Raji (cell line): Measurements from ENCODE around the gene CELA2B.

Experiments
- POLR2A ChIP-seq: IDR thresholded peaks from 2 replicates; pipeline ENCODE4 v1.6.1; 2011; ENCODE audit warnings: low read depth, low read length, control low read depth; ENCODE audit not compliant: insufficient read depth

The CELA2B gene

GRCh38 chr1:15523104-15524020 lies 47.5 kb downstream of the CELA2B start:
- no peak for TF ChIP-seq POLR2A

DNA sequence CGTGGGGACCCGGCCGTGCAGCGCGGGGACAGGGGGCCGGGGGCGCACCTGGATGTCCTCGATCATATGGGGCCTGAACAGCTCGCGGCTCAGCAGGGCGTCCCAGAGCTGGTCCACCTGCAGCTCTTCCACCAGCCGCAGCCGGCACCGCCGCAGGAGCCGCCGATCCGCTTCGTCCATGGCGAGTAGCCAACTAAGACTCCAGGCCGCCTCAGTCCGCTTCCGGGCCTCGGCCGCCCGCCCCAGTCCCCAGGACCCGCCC lies 48.0 kb downstream of the CELA2B start, which contains the start of gene CASP9:
TSS of gene CASP9 (minus strand) at position 195 of the 262 bp plus-strand sequence. CDS start at position 180, 15 bp downstream.
- peak; percentile 86 for TF ChIP-seq POLR2A

DNA sequence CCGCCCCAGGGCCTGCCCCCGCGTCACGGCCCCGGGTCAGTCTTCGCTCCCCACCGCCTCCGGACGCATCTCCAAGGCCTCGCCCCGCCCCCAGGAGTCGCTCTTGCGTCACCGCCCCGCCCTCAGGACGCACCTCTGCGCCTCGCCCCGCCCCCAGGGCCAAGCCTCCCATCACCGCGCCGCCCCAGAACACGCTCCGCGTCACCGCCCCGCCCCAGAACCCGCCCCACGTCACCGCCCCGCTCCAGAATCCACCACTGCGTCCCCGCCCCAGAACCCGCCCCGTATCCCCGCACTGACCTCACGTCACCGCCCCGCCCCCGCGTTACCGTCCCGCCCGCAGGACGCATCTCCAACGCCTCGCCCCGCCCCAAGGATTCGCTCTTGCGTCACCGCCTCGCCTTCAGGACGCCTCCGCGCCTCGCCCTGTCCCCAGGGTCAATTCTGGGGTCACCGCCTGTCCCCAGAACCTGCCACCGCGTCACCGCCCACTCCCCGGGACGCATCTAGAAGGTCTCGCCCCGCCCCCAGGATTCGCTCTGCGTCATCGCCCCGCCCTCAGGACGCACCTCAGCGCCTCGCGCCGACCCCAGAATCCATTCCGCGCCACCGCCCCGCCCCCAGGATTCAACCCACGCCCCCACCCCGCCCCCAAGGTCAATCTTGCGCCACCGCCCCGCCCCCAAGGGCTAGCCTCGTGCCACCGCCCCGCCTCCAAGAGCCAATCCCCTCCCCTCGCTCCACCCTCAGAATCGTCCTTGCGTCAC lies 48.6 kb downstream of the CELA2B start:
- no peak; the same call in none of the 2 replicates for TF ChIP-seq POLR2A

- peak; percentile 70 for TF ChIP-seq POLR2A
These were observed 49.4 kb downstream of the CELA2B start for GRCh38 chr1:15525050-15526020.

DNA sequence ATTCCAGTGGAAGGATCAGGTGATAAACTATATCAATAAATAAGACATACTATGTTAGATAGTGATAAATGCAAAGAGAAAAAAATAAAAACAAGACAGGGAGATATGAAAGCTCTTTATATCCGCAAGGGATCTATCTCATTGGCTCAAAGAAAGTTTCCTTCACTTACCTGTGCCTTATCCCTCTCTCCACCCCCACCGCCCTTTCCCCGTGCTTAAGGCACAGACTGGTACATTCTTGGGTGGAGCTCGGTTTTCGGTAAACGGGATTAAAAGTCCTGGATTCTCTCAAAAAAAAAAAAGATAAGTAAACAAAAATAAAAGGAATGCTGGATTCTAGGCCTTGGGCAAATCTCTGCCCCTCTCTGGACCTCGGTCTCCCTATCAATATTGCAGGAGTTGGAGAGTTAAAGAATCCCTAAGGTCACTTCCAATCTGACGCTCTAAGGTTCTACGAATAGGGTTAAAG lies 50.2 kb downstream of the CELA2B start:
- no peak for TF ChIP-seq POLR2A

DNA sequence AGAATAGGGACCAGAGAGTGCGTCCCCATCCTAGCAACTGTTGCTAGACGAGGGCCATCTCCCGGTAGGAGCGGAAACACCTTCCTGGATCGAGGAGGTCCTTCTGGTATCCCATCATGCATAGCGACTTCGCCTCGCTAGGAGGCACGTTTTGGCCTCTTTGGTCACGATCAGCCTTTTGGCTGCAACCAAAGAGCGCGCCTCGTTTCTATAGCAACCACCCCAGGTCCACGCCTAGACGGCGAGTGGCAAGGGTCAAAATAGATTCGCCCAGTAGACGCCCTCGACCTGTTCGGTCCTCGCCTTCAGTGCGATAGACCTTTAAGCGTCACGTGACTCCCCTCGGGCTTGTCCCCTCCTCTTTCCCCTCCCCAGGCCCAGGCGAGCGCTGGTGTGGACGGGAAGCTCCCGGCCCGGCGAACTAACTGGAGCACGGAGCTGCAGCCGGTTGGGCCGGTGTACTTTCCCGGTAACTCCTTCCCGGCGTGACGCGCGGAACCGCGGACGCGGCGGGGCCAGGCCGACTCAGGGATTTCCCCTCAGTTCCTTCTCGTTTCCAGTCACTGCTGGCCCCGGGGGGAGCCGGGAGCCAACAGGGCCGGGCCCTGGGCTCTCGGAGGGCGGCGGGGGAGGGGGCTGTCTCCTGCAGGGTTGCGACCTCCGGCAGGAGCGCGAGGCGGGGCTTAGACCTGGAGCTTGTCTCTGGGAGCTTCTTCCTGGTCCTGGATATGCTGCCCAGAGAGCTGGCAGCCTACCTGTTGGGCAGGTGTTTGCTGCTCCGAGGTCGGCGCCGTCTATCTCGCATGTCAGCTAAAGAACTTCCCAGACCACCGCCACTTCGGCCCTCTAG lies 50.8 kb downstream of the CELA2B start, which contains the start of gene DNAJC16:
TSS of gene DNAJC16 (plus strand) at position 359 of the 850 bp plus-strand sequence. CDS start 2,258 bp downstream, outside the sequence.
- TF ChIP-seq POLR2A: peak; percentile 87

DNA sequence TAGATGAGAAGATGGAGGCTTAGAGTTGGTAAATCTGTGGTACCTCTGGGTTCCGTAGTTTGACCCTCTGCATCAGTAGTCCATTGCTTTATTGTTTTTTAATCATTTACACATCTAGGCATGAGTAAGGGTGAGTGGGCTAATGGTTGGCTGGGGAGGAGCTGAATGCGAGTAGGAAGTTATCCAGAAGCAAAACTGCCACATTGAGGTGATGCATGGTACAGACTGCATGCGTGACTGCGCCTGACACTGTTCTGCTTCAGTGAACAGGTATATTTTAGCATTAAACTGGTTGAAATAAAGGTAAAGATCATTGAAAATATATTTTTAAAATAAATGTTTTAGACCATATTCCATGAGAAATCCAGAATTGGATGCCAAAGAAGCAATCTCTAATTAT lies 55.1 kb downstream of the CELA2B start:
- no peak for TF ChIP-seq POLR2A

DNA sequence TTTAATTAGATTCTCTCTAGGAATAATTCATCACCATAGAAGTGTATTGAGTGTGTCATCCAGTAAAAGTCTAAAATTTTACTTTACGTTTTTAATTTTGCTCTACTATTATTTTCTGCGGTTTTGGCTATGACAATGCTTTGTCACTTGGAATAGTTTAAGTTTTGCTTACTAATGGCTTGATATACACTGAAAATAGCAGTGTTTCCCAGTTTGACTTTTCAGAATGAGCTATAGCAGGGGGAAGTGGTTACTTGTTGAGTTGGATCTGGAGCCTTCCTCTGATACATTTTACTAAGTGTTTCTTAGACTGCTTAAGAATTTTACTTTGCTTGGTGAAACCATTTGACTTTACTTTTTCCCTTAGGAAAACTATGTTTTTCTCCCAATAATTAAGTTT lies 55.8 kb downstream of the CELA2B start:
- no peak for TF ChIP-seq POLR2A

GRCh38 chr1:15538771-15539170 lies 62.9 kb downstream of the CELA2B start:
- TF ChIP-seq POLR2A: no peak

- TF ChIP-seq POLR2A: no peak
These were observed 64.3 kb downstream of the CELA2B start for GRCh38 chr1:15540186-15540585.
